ENCODE measurements around the gene DIS3L2.
"Not testable (repeated sequence)": the region's sequence is repeated elsewhere in the genome, so short reads cannot be mapped to it uniquely, and the experiment has no call there.

DIS3L2 gene

GRCh38 chr2:232367591-232368233, 406.2 kb downstream of the DIS3L2 start:
- DNase-seq (ENCODE audit: low read depth in 2 of 2): no peak

GRCh38 chr2:232368311-232368731, 406.8 kb downstream of the DIS3L2 start:
- no peak for DNase-seq (ENCODE audit: low read depth in 2 of 2)

GRCh38 chr2:232369126-232369951, 407.8 kb downstream of the DIS3L2 start:
- DNase-seq (ENCODE audit: low read depth in 2 of 2): no peak

GRCh38 chr2:232370007-232370406, 408.5 kb downstream of the DIS3L2 start:
- not testable (repeated sequence) for DNase-seq (ENCODE audit: low read depth in 2 of 2)

GRCh38 chr2:232372231-232373208, 411.0 kb downstream of the DIS3L2 start:
- no peak for DNase-seq (ENCODE audit: low read depth in 2 of 2)

- DNase-seq (ENCODE audit: low read depth in 2 of 2): no peak
Observed at GRCh38 chr2:232374356-232374755, 412.8 kb downstream of the DIS3L2 start.

GRCh38 chr2:232375164-232375563, 413.7 kb downstream of the DIS3L2 start:
- no peak for DNase-seq (ENCODE audit: low read depth in 2 of 2)

- no peak for DNase-seq (ENCODE audit: low read depth in 2 of 2)
Observed at GRCh38 chr2:232376260-232376659, 414.7 kb downstream of the DIS3L2 start.

- DNase-seq (ENCODE audit: low read depth in 2 of 2): no peak
Observed at GRCh38 chr2:232376713-232377112, 415.2 kb downstream of the DIS3L2 start.

- no peak for DNase-seq (ENCODE audit: low read depth in 2 of 2)
Observed at GRCh38 chr2:232377319-232377718, 415.8 kb downstream of the DIS3L2 start.

- DNase-seq (ENCODE audit: low read depth in 2 of 2): no peak
Observed at GRCh38 chr2:232377841-232378734, 416.6 kb downstream of the DIS3L2 start.

- not testable (repeated sequence) for DNase-seq (ENCODE audit: low read depth in 2 of 2)
Observed at GRCh38 chr2:232378735-232379151, 417.2 kb downstream of the DIS3L2 start, which contains the start of gene ALPP. Gene ALPP (plus strand): TSS chr2:232378751. CDS start chr2:232378803, 52 bp downstream.

- DNase-seq (ENCODE audit: low read depth in 2 of 2): not testable (repeated sequence)
Observed at GRCh38 chr2:232379610-232380590, 418.4 kb downstream of the DIS3L2 start.

- DNase-seq (ENCODE audit: low read depth in 2 of 2): not testable (repeated sequence)
Observed at GRCh38 chr2:232381204-232382031, 419.9 kb downstream of the DIS3L2 start.

GRCh38 chr2:232382331-232383225, 421.1 kb downstream of the DIS3L2 start:
- no peak for DNase-seq (ENCODE audit: low read depth in 2 of 2)

GRCh38 chr2:232384466-232384865, 423.0 kb downstream of the DIS3L2 start:
- no peak for DNase-seq (ENCODE audit: low read depth in 2 of 2)

- not testable (repeated sequence) for DNase-seq (ENCODE audit: low read depth in 2 of 2)
Observed at GRCh38 chr2:232385058-232385457, 423.5 kb downstream of the DIS3L2 start.

Measured in fibroblast of skin of left quadriceps (primary cell).